CD4-positive, alpha-beta T cell treated with Interleukin-15 for 1 hour (primary cell): Measurements from ENCODE around the gene TULP1.

Source experiments
- DNase-seq: peaks from one replicate; pipeline ENCODE4 v3.0.0-alpha.2; 2020

The TULP1 gene

GRCh38 chr6:35481226-35481625, 31.5 kb downstream of the TULP1 start:
- no peak for DNase-seq

- DNase-seq: no peak
These were observed 32.5 kb downstream of the TULP1 start for GRCh38 chr6:35480176-35480575.

GRCh38 chr6:35478259-35478658, 34.4 kb downstream of the TULP1 start:
- no peak for DNase-seq

GRCh38 chr6:35477551-35478179, 35.0 kb downstream of the TULP1 start:
- no peak for DNase-seq

- no peak for DNase-seq
These were observed 35.7 kb downstream of the TULP1 start for GRCh38 chr6:35477028-35477427.

- no peak for DNase-seq
These were observed 36.7 kb downstream of the TULP1 start for GRCh38 chr6:35476004-35476403.

- DNase-seq: no peak
These were observed 37.1 kb downstream of the TULP1 start for GRCh38 chr6:35475573-35475972.

GRCh38 chr6:35474942-35475570, 37.6 kb downstream of the TULP1 start:
- no peak for DNase-seq

- DNase-seq: no peak
These were observed 38.4 kb downstream of the TULP1 start for GRCh38 chr6:35474131-35474941.

GRCh38 chr6:35473850-35474130, 38.9 kb downstream of the TULP1 start:
- DNase-seq: no peak

- no peak for DNase-seq
These were observed 39.4 kb downstream of the TULP1 start for GRCh38 chr6:35473075-35473849.

- DNase-seq: no peak
These were observed 40.8 kb downstream of the TULP1 start for GRCh38 chr6:35471836-35472345.

GRCh38 chr6:35470663-35471120, 42.0 kb downstream of the TULP1 start:
- DNase-seq: no peak

GRCh38 chr6:35469751-35470662, 42.7 kb downstream of the TULP1 start:
- peak; percentile 22 for DNase-seq

- no peak for DNase-seq
These were observed 43.5 kb downstream of the TULP1 start for GRCh38 chr6:35468980-35469750.

- DNase-seq: peak; percentile 97
These were observed 44.3 kb downstream of the TULP1 start, which contains the start of gene RPL10A for GRCh38 chr6:35468181-35468979. TSS of gene RPL10A (plus strand) at chr6:35468401. CDS start at chr6:35468435, 34 bp downstream.

- DNase-seq: no peak
These were observed 47.0 kb downstream of the TULP1 start for GRCh38 chr6:35465646-35466045.

GRCh38 chr6:35463292-35463691, 49.4 kb downstream of the TULP1 start:
- DNase-seq: no peak

- no peak for DNase-seq
These were observed 51.4 kb downstream of the TULP1 start for GRCh38 chr6:35461270-35461669.

GRCh38 chr6:35457907-35458306, 54.8 kb downstream of the TULP1 start:
- no peak for DNase-seq
